PC-9 (cell line): ENCODE results near the gene AK9.

Experiments
- CTCF ChIP-seq: fragments of 200-600 bp; sonication (generic); conservative IDR thresholded peaks from 2 replicates; pipeline ENCODE4 v1.6.1; 2017; ENCODE audit warnings: mixed run types, antibody characterized with exemption, mild to moderate bottlenecking, moderate library complexity
- EZH2 ChIP-seq: fragments of 200-600 bp; sonication (generic); IDR thresholded peaks from 2 replicates; pipeline ENCODE4 v1.8.0; 2017; ENCODE audit warnings: antibody characterized with exemption, low read depth

- TF ChIP-seq CTCF, result no peak
- no peak for TF ChIP-seq EZH2
Measured at GRCh38 chr6:109717971-109718370, 27.0 kb upstream of the AK9 start.
